KG1 (cell line): Measurements from ENCODE around the gene CDC73.
"Not testable (repeated sequence)": the region's sequence is repeated elsewhere in the genome, so short reads cannot be mapped to it uniquely, and the experiment has no call there.

Experiments
- DNase-seq: peaks from one replicate; lab custom pipeline; 2025; lab: John Stamatoyannopoulos, UW

Gene CDC73

GRCh38 chr1:193181985-193182384 is 60.2 kb downstream of the CDC73 start:
- DNase-seq = no peak

DNA sequence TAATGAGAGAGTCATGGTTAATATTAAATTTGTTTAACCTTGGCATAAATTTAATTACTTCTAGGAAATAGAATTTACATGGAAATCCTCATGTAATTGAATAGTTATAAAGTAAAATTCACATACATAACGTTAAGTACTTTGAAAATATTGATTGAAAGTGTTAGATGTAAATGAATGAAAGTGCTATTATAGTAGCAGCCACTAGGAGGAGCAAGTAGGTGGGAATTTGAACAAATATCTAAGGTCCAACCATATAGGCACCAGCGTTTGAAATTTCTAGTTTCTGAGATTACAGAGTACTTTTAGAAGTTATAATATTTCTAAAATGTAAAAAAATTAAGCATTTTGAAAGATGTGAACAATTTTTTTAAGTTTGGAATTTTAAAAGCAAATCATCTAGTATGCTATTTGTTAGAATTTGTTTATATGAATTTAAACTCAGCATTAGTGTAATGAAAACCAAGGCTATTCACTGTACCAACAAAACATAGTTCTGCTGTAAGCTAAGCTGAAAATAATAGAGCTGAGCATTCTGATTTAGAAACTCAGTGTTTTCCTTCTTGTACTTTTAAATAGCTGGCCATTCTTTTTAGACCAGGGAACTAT is 61.3 kb downstream of the CDC73 start:
- DNase-seq = no peak

DNA sequence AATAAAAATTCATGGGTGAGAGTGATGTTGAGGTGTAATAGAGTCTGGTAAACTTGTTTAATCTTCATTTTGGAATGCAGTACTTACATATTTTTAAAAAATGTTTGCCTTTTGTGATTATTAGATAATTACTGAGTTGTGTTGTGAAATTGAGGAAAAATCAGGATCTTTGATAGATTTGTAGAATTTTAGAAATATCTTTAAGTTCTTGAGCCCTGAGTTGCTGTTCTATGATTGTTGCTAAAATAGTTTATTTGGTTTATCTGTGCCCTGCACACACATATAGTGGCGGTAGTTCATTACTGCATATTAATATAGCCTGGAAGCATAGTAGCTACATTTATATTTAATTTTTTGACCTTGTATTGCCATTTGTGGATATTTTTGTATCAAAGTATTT is 62.9 kb downstream of the CDC73 start:
- DNase-seq = no peak

GRCh38 chr1:193185211-193185610 is 63.4 kb downstream of the CDC73 start:
- no peak for DNase-seq

DNA sequence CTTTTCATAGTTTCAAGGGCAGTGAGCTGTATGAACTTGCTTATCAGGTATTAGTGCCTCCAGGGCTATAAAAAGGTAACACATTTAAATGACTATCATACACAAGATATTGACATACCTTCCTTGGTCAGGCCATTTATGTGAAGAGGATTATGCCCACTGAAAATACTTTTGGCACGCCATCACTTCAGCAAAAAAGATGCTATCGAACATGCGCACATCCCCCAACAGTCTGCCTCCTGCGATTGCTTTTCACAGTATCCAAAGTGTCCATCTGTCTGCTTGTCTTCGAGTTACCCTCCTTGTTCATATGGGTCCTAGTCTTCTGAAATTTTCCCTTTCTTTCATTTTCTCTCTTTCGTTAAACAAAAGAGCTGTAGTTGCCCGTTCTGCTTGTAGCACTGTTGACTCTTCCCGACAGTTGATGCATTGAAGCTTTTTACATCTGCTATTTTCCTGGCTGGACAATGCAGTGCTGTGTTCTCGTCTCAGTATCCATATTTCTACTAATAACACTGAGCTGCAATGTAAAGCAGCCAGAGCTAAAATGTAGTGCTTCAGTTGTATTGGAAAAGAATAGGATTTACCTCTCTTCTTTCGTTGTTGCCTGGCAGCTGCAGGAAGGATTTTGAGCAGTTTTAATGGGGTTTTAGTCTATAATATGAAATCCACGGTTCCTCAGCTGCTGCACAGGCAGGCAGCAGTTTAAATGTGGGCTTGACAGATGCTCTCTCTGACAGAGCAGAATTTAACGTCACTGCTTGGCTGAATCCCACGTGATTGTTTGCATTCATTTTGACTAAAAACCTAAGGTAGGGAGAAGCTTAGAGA is 64.3 kb downstream of the CDC73 start, which contains the start of gene B3GALT2:
B3GALT2 (minus strand) TSS at position 713 of the 831 bp plus-strand sequence. CDS start 5,051 bp downstream, outside the sequence.
- DNase-seq = no peak

GRCh38 chr1:193187114-193187513 is 65.3 kb downstream of the CDC73 start:
- no peak for DNase-seq

- DNase-seq = not testable (repeated sequence)
Observed at GRCh38 chr1:193188915-193189314, 67.1 kb downstream of the CDC73 start.

DNA sequence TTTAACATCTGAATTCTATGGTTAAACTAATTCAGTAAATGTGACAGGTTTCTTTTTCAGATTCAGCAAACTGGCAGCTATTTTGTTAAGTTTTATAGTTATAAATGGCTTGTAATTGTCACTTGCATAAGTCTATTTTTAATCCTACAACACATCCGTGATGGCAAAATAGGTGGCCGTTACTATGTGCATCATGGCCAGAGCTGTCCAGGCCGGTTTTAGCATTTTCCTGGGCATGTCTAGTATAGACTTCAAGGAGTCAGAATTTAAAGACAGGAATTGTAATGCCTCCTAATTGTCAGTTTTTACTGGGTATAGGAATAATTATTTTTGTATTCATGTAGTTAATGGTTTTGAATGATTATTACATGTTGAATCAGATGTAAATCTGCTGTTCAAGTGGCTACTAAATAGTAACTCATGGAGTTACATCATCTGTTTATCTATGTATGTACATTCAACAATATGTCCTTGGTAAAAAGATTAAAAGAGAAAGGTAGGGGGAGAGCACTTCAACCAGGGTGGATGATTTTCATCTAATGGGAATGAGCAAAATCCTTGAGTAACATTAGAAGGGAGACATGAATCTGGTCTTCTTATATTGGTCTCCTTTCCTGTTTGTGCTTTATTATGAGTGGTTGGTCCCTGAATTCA is 67.7 kb downstream of the CDC73 start:
- no peak for DNase-seq

DNA sequence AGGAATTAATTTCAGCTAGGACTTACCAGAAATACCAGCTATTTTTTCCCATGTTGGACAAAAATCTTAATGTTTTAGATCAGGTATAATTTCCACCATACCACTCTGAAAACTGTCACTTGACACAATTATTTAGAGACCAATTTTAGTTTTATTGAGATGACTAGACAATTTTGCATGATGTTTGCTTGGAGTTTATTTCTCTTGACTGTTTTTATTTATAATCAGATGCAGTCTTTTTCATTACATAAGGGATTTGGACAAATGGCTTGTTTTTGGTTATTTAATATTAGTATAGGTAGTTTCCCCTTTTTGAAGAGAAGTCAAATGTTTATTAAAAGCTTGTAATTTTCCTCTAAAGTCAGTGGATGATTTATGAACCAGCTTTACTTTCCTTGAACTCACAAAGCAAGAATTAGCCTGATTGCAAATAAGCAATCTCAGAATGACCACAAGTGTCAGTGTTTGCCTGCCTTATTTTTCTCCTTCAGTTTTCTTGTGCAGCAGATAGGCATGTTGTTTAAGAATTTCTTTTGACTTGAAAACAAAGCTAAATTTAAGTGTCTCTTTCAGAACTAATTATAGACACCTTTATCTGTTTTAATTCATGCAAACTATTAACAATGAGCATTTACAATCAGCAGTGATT is 68.4 kb downstream of the CDC73 start:
- no peak for DNase-seq

GRCh38 chr1:193192586-193192985 is 70.8 kb downstream of the CDC73 start:
- DNase-seq = no peak

- DNase-seq = no peak
Observed at GRCh38 chr1:193199940-193200339, 78.1 kb downstream of the CDC73 start.

DNA sequence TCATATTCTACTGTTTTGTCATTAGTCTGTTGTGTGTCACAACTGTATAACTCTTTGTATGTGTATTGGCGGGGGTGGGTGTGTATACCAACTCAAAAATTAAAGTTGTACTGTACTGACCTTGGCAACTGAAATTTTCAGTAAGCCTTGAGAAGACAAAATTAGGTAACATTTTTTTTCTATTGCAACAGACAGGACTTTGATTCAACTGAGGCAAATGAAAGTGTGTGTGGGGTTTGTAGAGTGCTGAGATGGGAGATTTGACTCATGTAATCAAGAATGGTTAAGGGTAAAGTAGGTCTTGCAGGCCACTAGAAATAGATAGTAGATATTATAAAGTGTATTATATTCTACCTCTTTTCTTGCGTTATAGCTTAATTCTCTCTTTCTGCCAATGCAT is 79.2 kb downstream of the CDC73 start:
- no peak for DNase-seq

DNA sequence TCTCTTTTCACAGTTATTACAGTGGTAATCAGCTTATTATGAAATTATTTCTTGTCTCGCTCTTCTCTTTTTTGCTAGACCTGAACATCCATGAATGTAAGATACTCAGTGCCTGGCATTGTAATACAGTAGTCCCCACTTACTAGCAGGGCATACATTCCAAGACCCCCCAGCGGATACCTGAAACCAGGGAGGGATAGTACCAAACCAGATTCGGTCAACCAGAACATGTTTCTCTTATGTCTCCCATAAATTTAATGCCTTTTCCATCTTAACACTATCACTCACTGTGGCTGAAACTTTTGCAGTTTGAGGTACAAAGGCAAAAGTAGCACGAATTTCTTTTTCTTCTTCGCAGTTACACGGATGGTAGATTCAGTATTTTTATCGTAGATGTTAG is 89.2 kb downstream of the CDC73 start:
- DNase-seq = no peak

DNA sequence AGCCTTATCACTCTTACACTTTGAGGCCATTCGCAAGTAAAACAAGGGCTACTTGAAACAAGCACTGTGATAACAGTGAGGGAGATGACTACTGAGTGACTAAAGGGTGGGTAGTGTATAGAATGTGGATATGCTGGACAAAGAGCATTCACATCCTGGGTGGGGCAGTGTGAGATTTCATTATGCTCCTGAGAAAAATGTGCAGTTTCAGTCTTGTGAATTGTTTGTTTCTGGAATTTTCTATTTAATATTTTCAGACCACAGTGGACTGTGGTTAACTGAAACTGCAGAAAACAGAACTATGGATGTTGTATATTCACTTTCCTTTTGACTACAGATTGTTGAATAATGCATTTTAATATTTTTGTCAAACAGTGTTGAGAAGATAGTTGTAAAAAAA is 89.7 kb downstream of the CDC73 start:
- DNase-seq = no peak

DNA sequence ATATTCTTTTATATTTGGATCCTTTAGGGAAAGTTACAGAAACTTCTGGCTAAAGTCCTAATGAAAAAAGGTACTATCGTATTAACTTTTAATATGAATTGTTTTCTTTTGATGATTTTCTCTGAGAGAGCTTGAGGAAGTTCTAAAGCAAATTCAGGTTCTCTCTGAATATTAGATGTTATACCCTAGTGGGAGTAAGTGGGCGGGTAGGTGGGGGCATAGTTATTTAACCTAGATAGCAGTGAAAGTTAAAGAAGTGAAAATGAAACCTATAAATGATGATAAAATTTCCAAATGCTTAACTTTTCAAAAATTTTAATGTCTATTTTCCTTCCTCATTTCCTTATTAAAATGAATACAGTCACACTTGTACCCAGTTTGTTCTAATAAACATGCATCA is 90.8 kb downstream of the CDC73 start:
- DNase-seq = no peak

- no peak for DNase-seq
Observed at GRCh38 chr1:193213998-193214397, 92.2 kb downstream of the CDC73 start.

DNA sequence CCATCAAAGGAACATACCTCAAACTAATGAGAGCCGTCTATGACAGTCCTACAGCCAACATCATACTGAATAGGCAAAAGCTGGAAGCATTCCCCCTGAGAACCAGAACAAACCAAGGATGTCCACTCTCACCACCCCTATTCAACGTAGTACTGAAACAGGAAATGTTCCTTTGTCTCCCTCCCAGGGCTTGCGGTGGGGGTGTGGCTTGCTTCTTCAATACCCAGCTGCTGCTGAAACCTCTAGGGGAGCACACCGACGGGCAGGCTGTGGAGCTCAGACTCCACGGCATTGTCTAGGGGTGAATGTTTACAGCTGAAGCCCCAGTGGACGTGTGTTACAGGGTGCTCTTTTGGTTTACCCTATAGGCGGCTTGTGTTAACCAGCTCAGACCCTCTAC is 95.1 kb downstream of the CDC73 start:
- DNase-seq = no peak

- no peak for DNase-seq
Observed at GRCh38 chr1:193219391-193219790, 97.6 kb downstream of the CDC73 start.

DNA sequence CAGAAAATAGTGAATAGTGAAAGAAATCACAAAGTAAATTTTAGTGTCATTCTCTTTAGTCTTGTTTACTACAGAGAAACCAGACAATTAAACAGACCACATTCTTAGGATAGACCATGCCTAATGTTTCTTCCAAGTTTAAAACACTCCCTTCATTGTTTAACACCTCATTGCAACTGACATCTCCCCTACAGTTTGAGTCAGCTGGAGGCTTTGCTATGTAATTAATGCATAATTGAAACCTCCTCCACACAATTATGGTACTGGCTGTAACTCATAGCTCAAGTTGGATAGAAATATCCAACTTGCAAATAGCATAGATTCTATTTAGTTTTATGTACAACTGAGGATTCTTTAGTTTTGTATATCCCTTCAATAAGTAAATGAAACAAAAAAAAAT is 99.8 kb downstream of the CDC73 start:
- DNase-seq = no peak

DNA sequence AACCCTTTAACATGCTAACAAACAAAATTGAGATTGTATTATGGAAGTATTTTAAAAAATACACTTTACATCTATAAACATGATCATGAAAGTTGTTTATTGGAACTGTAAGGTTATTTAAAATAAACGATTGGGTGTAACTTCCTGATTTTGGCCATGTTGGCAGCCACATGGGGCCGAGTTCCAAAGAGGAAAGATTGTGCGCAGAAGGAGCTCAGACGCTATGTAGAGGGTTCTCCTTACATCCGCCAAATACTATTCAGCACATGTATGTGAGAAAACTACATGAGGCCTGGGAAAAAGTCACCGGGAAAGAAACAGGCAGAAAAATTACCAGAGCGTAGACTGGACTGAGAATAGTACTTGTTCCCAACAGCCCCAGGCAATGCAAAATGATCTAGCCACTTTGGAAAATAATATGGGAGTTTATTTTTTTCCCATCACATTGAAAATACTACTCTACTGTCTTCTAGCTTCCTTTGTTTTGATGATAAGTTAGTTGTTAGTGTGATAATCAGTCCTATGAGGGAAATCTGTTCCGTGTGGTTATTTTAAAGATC is 100.3 kb downstream of the CDC73 start:
- DNase-seq = no peak

DNA sequence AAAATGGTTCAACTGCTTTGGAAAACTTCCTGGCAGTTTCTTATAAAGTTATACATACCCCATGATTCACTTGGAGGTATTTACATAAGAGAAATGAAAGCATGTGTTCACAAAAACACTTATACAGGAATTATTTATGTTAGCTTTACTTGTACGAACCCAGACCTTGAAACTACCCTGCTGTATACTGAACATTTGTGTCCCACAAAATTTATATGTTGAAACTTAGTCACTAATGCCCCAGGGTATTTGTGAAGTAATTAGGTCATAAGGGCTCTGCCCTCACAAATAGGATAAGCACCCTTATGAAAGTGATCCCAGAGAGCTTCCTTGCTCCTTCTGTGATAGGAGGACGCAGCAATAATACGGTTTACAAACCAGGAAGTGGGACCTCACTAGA is 107.3 kb downstream of the CDC73 start:
- DNase-seq = no peak

DNA sequence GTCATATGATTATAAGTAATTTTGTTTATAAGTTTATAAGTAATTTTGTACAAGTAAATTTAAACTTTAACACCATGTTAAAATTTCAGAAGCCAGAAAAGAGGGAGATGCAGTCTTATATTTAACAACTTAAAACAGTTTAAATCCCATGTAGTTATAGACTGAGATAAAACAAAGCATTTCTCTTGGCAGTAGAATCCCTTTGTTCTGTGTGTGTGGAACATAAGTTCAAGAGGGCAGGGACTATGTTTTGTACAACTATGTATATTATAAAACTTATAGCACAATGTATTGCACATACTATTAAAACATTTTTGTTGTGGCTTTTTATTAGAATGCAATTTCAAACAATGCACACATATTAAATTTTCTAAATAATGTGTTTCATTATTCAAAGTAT is 109.3 kb downstream of the CDC73 start:
- DNase-seq = not testable (repeated sequence)
